GM18951 (cell line): Measurements from ENCODE around the gene PCGF1.
A peak's percentile ranks its signal among the peaks of the same experiment; 100 is the strongest.

Experiments
- POLR2A ChIP-seq: IDR thresholded peaks from 4 replicates; pipeline ENCODE4 v1.6.1; 2011; ENCODE audit warnings: mild to moderate bottlenecking; ENCODE audit not compliant: insufficient read length, insufficient read depth; ENCODE audit errors: extremely low read depth
- in situ Hi-C: fragments of 300-500 bp; cut with MboI; formaldehyde crosslinking; loops from one replicate; pipeline ENCODE4 v1.12.0; 2022; ENCODE audit warnings: low sequenced_read_pairs, mixed read lengths, inconsistent platforms; ENCODE audit not compliant: unreplicated experiment

The PCGF1 gene

GRCh38 chr2:74457549-74458131 lies 49.9 kb downstream of the PCGF1 start:
- in situ Hi-C loops: no loop called here
- TF ChIP-seq POLR2A: peak; percentile 54

GRCh38 chr2:74457129-74457548 lies 50.4 kb downstream of the PCGF1 start:
- no peak for TF ChIP-seq POLR2A
- in situ Hi-C loops: no loop called here
